Right atrium auricular region (tissue), 2 donors: ENCODE results near the gene SFPQ. TPM values are rescaled to one million over a fixed set of nuclear protein-coding genes. Genes with fewer than 3 reads are reported as not detected.

ENCODE experiments used
- DNase-seq: peaks from one replicate; pipeline ENCODE4 v3.0.0-alpha.2; 2019; ENCODE audit warnings: low spot score
- H3K27ac ChIP-seq, 2 donors: fragments of 200-600 bp; sonication (generic); 1 replicate in 1 of 2; 2 replicates in 1 of 2; pipeline ENCODE4 v1.5.1; 2016 to 2019
- H3K27me3 ChIP-seq, 2 donors: fragments of 200-600 bp; sonication (generic); one replicate each; pipeline versions ENCODE4 v1.5.1 to v1.6.0; 2017 to 2019
- H3K36me3 ChIP-seq: fragments of 200-600 bp; sonication (generic); one replicate; pipeline ENCODE4 v1.5.1; 2016
- H3K4me1 ChIP-seq, 2 donors: fragments of 200-600 bp; sonication (generic); one replicate each; pipeline versions ENCODE4 v1.5.1 to v1.6.0; 2017 to 2019
- H3K4me3 ChIP-seq, 2 donors: fragments of 200-600 bp; sonication (generic); 1 replicate in 1 of 2; 2 replicates in 1 of 2; pipeline ENCODE4 v1.5.1; 2017 to 2019; ENCODE audit warnings: mild to moderate bottlenecking in 1 of 2, moderate library complexity in 1 of 2
- H3K9me3 ChIP-seq, 2 donors: fragments of 200-600 bp; sonication (generic); one replicate each; pipeline ENCODE4 v1.5.1; 2019
- total RNA-seq, 2 donors: library from RNA; depleted of rRNA; stranded (reverse); fragments of >200 nt; gene quantifications; one replicate each; pipeline ENCODE4 v1.1.0, GENCODE V29; 2016
- TF ChIP-seq, protein P1 (sequence below), 2 donors: fragments of 200-600 bp; sonication (generic); IDR thresholded peaks; one replicate each; pipeline ENCODE4 v1.5.1; 2019; ENCODE audit warnings: antibody characterized with exemption in 2 of 2

SFPQ gene
- total RNA-seq, 2 donors from 2014 or later: 52.0 to 80.8 TPM

- H3K27me3 ChIP-seq: no peaks in the 10 kb centered on the region
- H3K9me3 ChIP-seq: no peaks in the 10 kb centered on the region
- peaks cover 91% of the 10 kb centered on the region for H3K36me3 ChIP-seq
- H3K4me1 ChIP-seq: peaks cover 0 to 44% of the 10 kb centered on the region in 2 donors
- TF ChIP-seq, protein P1, sequence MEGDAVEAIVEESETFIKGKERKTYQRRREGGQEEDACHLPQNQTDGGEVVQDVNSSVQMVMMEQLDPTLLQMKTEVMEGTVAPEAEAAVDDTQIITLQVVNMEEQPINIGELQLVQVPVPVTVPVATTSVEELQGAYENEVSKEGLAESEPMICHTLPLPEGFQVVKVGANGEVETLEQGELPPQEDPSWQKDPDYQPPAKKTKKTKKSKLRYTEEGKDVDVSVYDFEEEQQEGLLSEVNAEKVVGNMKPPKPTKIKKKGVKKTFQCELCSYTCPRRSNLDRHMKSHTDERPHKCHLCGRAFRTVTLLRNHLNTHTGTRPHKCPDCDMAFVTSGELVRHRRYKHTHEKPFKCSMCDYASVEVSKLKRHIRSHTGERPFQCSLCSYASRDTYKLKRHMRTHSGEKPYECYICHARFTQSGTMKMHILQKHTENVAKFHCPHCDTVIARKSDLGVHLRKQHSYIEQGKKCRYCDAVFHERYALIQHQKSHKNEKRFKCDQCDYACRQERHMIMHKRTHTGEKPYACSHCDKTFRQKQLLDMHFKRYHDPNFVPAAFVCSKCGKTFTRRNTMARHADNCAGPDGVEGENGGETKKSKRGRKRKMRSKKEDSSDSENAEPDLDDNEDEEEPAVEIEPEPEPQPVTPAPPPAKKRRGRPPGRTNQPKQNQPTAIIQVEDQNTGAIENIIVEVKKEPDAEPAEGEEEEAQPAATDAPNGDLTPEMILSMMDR (IDR thresholded peaks at IDR 0.05): no peak
- no peak overlapping the region for H3K27ac ChIP-seq
- DNase-seq: no peak
- H3K4me3 ChIP-seq: no peak overlapping the region
Observed at GRCh38 chr1:35178874-35179380, 14.0 kb downstream of the SFPQ start.

- Histone ChIP-seq H3K9me3 (no peaks in the 10 kb centered on the region), H3K27ac (no peak overlapping the region), H3K4me1 (peaks cover 0 to 42% of the 10 kb centered on the region in 2 donors), H3K4me3 (no peak overlapping the region), H3K27me3 (no peaks in the 10 kb centered on the region), H3K36me3 (peaks cover 84% of the 10 kb centered on the region)
- TF ChIP-seq, protein P1 (IDR thresholded peaks at IDR 0.05): no peak
- no peak for DNase-seq
Observed at GRCh38 chr1:35178295-35178695, 14.7 kb downstream of the SFPQ start.

DNA sequence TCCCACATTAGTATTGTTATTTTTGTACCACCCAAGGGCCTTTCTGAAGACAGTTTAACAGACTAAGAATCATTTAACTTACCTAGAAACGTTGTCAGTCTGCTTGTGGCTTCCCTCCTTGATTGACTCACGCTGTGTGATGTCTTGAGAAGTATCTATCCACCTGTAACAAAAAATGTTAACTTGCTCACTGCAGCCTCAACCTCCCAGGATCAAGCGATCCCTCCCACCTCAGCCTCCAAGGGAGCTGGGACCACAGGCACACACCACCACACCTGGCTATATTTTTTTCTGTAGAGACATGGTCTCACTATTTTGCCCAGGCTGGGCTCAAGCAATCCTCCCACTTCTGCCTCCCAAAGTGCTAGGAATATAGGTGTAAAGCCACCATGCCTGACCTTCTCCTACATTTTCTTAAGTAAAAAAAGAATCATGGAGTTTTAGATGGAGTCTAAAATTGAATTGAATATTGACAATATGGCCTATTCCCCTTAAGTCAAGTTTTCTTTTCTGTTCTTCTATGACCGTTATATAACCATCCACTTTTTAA is 15.6 kb downstream of the SFPQ start:
- Histone ChIP-seq H3K27me3 (no peaks in the 10 kb centered on the region), H3K4me1 (peaks cover 0 to 32% of the 10 kb centered on the region in 2 donors), H3K36me3 (peaks cover 74% of the 10 kb centered on the region), H3K4me3 (no peak overlapping the region), H3K27ac (no peak overlapping the region), H3K9me3 (no peaks in the 10 kb centered on the region)
- DNase-seq: no peak
- TF ChIP-seq, protein P1 (IDR thresholded peaks at IDR 0.05): no peak

GRCh38 chr1:35175602-35176001 is 17.3 kb downstream of the SFPQ start:
- H3K4me3 ChIP-seq: no peak overlapping the region
- TF ChIP-seq, protein P1 (IDR thresholded peaks at IDR 0.05): no peak
- H3K36me3 ChIP-seq: peaks cover 57% of the 10 kb centered on the region
- no peaks in the 10 kb centered on the region for H3K9me3 ChIP-seq
- DNase-seq: no peak
- no peaks in the 10 kb centered on the region for H3K27me3 ChIP-seq
- no peak overlapping the region for H3K27ac ChIP-seq
- H3K4me1 ChIP-seq: peaks cover 0 to 20% of the 10 kb centered on the region in 2 donors

DNA sequence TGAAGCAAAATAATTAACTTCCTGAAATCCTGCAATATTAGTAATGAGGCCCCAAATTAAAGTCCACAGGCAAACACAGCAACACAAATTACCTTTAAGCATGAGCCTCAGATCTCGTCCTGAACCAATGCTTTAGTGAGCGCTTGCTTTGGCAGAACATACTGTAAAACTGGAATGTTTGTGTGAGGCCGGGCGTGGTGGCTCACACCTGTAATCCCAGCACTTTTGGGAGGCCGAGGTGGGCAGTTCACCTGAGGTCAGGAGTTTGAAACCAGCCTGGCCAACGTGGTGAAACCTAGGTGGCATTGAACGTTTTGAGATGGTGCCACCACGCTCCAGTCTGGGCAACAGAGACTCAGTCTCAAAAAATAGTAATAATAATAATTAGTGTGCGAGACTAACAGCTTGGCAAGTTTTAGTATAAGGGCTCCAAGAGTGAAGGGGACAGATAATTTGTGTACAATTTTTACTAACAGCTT is 17.8 kb downstream of the SFPQ start:
- H3K27ac ChIP-seq: no peak overlapping the region
- peaks cover 53% of the 10 kb centered on the region for H3K36me3 ChIP-seq
- H3K27me3 ChIP-seq: no peaks in the 10 kb centered on the region
- peaks cover 0 to 16% of the 10 kb centered on the region in 2 donors for H3K4me1 ChIP-seq
- H3K9me3 ChIP-seq: no peaks in the 10 kb centered on the region
- TF ChIP-seq, protein P1 (IDR thresholded peaks at IDR 0.05): no peak
- no peak overlapping the region for H3K4me3 ChIP-seq
- DNase-seq: no peak
